Right lobe of liver (tissue), 6 donors: ENCODE data around the gene CD72. TPM values are rescaled to one million over a fixed set of nuclear protein-coding genes. Genes with fewer than 3 reads are reported as not detected.
A peak's percentile ranks its signal among the peaks of the same experiment; 100 is the strongest.

ENCODE experiments used
- ATAC-seq, 4 donors: fragments of 200-7000 bp; cut with Tn5 transposase; one replicate each; pipeline ENCODE4 v1.9.1; 2020; ENCODE audit warnings: mild to moderate bottlenecking in 4 of 4, moderate library complexity in 4 of 4
- DNase-seq, 3 donors: peaks; one replicate each; pipeline ENCODE4 v3.0.0-alpha.2; 2020
- H3K27ac ChIP-seq, 3 donors: fragments of 200-600 bp; one replicate each; pipeline ENCODE4 v1.8.0; 2022
- H3K27me3 ChIP-seq, 2 donors: fragments of 200-600 bp; one replicate each; pipeline ENCODE4 v1.8.0; 2022
- H3K36me3 ChIP-seq, 4 donors: fragments of 200-600 bp; sonication (generic) in 1 of 4; one replicate each; pipeline versions ENCODE4 v1.5.1 to v1.8.0; 2017 to 2022; ENCODE audit warnings: control low read depth in 1 of 4
- H3K4me1 ChIP-seq, 4 donors: fragments of 200-600 bp; sonication (generic) in 1 of 4; one replicate each; pipeline versions ENCODE4 v1.5.1 to v1.8.0; 2017 to 2022; ENCODE audit warnings: control low read depth in 1 of 4
- H3K4me3 ChIP-seq, 3 donors: fragments of 200-600 bp; one replicate each; pipeline ENCODE4 v1.8.0; 2022
- H3K9me3 ChIP-seq, 4 donors: fragments of 200-600 bp; sonication (generic) in 1 of 4; one replicate each; pipeline versions ENCODE4 v1.5.1 to v1.8.0; 2017 to 2022; ENCODE audit warnings: control low read depth in 1 of 4
- POLR2A ChIP-seq: fragments of 450-650 bp; IDR thresholded peaks from one replicate; pipeline ENCODE4 v1.6.1; 2017; ENCODE audit warnings: antibody characterized with exemption, mild to moderate bottlenecking
- WGBS: methylation state at CpG from one replicate; pipeline ENCODE4 v1.1.6; 2018; ENCODE audit warnings: low coverage, low lambda C conversion rate; ENCODE audit not compliant: insufficient coverage; ENCODE audit errors: missing lambda C conversion rate; 5-methylcytosine and 5-hydroxymethylcytosine counted together
- intact Hi-C, 2 donors: fragments of 100-400 bp; cut with DNase I; formaldehyde crosslinking; loops; one replicate each; pipeline versions ENCODE4 v1.11.2 to v1.14.1; 2022
- microRNA-seq, 2 donors: library from miRNA; unstranded; fragments of <30 nt; microRNA quantifications; one replicate each; pipeline ENCODE4, GENCODE V29; 2019 to 2020
- small RNA-seq, 2 experiments: library from RNA; depleted of rRNA; stranded (forward); fragments of <200 nt; gene quantifications; one replicate each; pipeline ENCODE3, GENCODE V24; 2016
- total RNA-seq, 6 experiments: library from RNA; depleted of rRNA in 2 of 6; stranded (reverse); fragments of >200 nt in 2 of 6; fragmentation: NEBNext Ultra II Directional in 3 of 6; extraction: Animal tissue kit (Norgen Biotek cat#: 25700) in 3 of 6; gene quantifications; one replicate each; pipeline versions ENCODE4 v1.1.0 to v1.2.4, GENCODE V29; 2016 to 2023
- TF ChIP-seq, protein P1 (sequence below), 4 donors: fragments of 200-600 bp in 3 of 4; fragments of 450-650 bp in 1 of 4; IDR thresholded peaks; one replicate each; pipeline versions ENCODE4 v1.5.1 to v1.8.0; 2016 to 2022; ENCODE audit warnings: antibody characterized with exemption in 4 of 4, mild to moderate bottlenecking in 2 of 4
- donor health status: DM: no; HTN: yes; CAD: no.
- donor health status: DM: no; HTN: no; CAD: no.
- donor health status: DM: no; HTN: no; CAD: no.
- donor health status: DM: no; HTN: yes; CAD: no.
- donor health status: DM: no; HTN: yes; CAD: no.

CD72 gene
- total RNA-seq, 6 experiments from 2014 or later: 0.60 to 6.9 (median 2.3) TPM

GRCh38 chr9:35561468-35562261 is 56.5 kb downstream of the CD72 start:
- H3K27me3 ChIP-seq: no peaks in the 10 kb centered on the region
- peaks cover 0 to 7% (median 0%) of the 10 kb centered on the region in 4 donors for H3K36me3 ChIP-seq
- DNase-seq (no peak), ATAC-seq (no peak)
- no peak overlapping the region for H3K4me3 ChIP-seq
- TF ChIP-seq, protein P1, sequence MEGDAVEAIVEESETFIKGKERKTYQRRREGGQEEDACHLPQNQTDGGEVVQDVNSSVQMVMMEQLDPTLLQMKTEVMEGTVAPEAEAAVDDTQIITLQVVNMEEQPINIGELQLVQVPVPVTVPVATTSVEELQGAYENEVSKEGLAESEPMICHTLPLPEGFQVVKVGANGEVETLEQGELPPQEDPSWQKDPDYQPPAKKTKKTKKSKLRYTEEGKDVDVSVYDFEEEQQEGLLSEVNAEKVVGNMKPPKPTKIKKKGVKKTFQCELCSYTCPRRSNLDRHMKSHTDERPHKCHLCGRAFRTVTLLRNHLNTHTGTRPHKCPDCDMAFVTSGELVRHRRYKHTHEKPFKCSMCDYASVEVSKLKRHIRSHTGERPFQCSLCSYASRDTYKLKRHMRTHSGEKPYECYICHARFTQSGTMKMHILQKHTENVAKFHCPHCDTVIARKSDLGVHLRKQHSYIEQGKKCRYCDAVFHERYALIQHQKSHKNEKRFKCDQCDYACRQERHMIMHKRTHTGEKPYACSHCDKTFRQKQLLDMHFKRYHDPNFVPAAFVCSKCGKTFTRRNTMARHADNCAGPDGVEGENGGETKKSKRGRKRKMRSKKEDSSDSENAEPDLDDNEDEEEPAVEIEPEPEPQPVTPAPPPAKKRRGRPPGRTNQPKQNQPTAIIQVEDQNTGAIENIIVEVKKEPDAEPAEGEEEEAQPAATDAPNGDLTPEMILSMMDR (IDR thresholded peaks at IDR 0.05): no peak
- TF ChIP-seq POLR2A: no peak
- intact Hi-C loops: no loop called here
- H3K9me3 ChIP-seq: no peaks in the 10 kb centered on the region
- H3K4me1 ChIP-seq: no peaks in the 10 kb centered on the region
- H3K27ac ChIP-seq: no peak overlapping the region
- 97% methylated on average over 4 of the region's 6 CpGs for WGBS

GRCh38 chr9:35560625-35561337 is 57.4 kb downstream of the CD72 start:
- peak in 3 of 4 donors; percentile 15 to 23 (median 19) for ATAC-seq
- H3K36me3 ChIP-seq: peaks cover 0 to 12% (median 0%) of the 10 kb centered on the region in 4 donors
- TF ChIP-seq, protein P1 (IDR thresholded peaks at IDR 0.05): no peak
- no peak for TF ChIP-seq POLR2A

More at GRCh38 chr9:35560625-35561337, 57.4 kb downstream of the CD72 start:
- intact Hi-C loops: no loop called here
- DNase-seq: no peak
- Histone ChIP-seq H3K9me3 (no peaks in the 10 kb centered on the region), H3K27ac (no peak overlapping the region), H3K4me3 (no peak overlapping the region), H3K27me3 (no peaks in the 10 kb centered on the region), H3K4me1 (no peaks in the 10 kb centered on the region)
- no CpG with 5 or more reads among the region's 24 CpGs for WGBS

Small RNA genes within 50 kb of the gene (microRNA-seq; reads per million reads assigned to microRNA genes)
- 0.58 to 2.6 reads per million in 2 donors for gene MIR4667

Small RNA genes within 50 kb of the gene (small RNA-seq; reads per million reads assigned to genes)
- gene MIR4667 (0 reads per million in 2 experiments), gene RMRP (0 reads per million in 2 experiments), gene RPS29P17 (0 reads per million in 2 experiments)

Other genes with a start within 250 kb of the CD72 start
- gene RUSC2, start 128.3 kb downstream of the CD72 start, total RNA-seq: 10 to 100 TPM in 2 of 6 experiments, 1 to 10 TPM in 4; 6.0 to 12.9 (median 9.1) TPM
- 10 to 100 TPM; 10.7 to 17.2 (median 13.4) TPM for gene TESK1, start 13.2 kb downstream of the CD72 start, total RNA-seq
- under 1 TPM in 5 of 6 experiments, not detected in 1; 0.18 to 0.58 (median 0.37) TPM for gene SIT1, start 32.5 kb upstream of the CD72 start, total RNA-seq
- over 10,000 TPM in 2 of 6 experiments, 1,000 to 10,000 TPM in 4; 1,534 to 17,791 (median 6,650) TPM for gene RMRP, start 39.6 kb upstream of the CD72 start, total RNA-seq
- gene CCDC107, start 39.9 kb upstream of the CD72 start, total RNA-seq: 10 to 100 TPM; 10.0 to 24.2 (median 15.3) TPM
- gene ARHGEF39, start 46.8 kb upstream of the CD72 start, total RNA-seq: 1 to 10 TPM in 1 of 6 experiments, under 1 TPM in 5; 0.11 to 3.6 (median 0.43) TPM
- gene CA9, start 55.5 kb upstream of the CD72 start, total RNA-seq: 1 to 10 TPM in 1 of 6 experiments, under 1 TPM in 4, not detected in 1; 0.64 to 1.6 (median 0.93) TPM
- 10 to 100 TPM in 4 of 6 experiments, 1 to 10 TPM in 2; 4.7 to 23.3 (median 12.4) TPM for gene TPM2, start 71.5 kb upstream of the CD72 start, total RNA-seq
- gene TLN1, start 113.8 kb upstream of the CD72 start, total RNA-seq: 100 to 1,000 TPM; 103 to 168 (median 128) TPM
- 10 to 100 TPM; 12.1 to 35.2 (median 17.8) TPM for gene CREB3, start 114.3 kb upstream of the CD72 start, total RNA-seq
- gene GBA2, start 130.8 kb upstream of the CD72 start, total RNA-seq: 10 to 100 TPM; 29.5 to 53.7 (median 35.2) TPM
- gene RGP1, start 130.9 kb upstream of the CD72 start, total RNA-seq: 10 to 100 TPM in 5 of 6 experiments, 1 to 10 TPM in 1; 9.5 to 13.0 (median 11.4) TPM
- not detected for gene MSMP, start 135.9 kb upstream of the CD72 start, total RNA-seq
- gene NPR2, start 173.2 kb upstream of the CD72 start, total RNA-seq: 10 to 100 TPM in 5 of 6 experiments, 1 to 10 TPM in 1; 2.8 to 34.5 (median 13.1) TPM
- gene SPAG8, start 193.8 kb upstream of the CD72 start, total RNA-seq: 1 to 10 TPM in 1 of 6 experiments, under 1 TPM in 2, not detected in 3; 0.42 to 1.3 (median 0.80) TPM
- gene HINT2, start 196.6 kb upstream of the CD72 start, total RNA-seq: 10 to 100 TPM; 46.0 to 86.3 (median 67.1) TPM
- gene FAM221B, start 210.3 kb upstream of the CD72 start, total RNA-seq: not detected
- gene TMEM8B, start 210.8 kb upstream of the CD72 start, total RNA-seq: 1 to 10 TPM; 1.7 to 4.7 (median 3.5) TPM